ENCODE measurements around the gene TCOF1.
A peak's percentile ranks its signal among the peaks of the same experiment; 100 is the strongest.

TCOF1 gene

DNA sequence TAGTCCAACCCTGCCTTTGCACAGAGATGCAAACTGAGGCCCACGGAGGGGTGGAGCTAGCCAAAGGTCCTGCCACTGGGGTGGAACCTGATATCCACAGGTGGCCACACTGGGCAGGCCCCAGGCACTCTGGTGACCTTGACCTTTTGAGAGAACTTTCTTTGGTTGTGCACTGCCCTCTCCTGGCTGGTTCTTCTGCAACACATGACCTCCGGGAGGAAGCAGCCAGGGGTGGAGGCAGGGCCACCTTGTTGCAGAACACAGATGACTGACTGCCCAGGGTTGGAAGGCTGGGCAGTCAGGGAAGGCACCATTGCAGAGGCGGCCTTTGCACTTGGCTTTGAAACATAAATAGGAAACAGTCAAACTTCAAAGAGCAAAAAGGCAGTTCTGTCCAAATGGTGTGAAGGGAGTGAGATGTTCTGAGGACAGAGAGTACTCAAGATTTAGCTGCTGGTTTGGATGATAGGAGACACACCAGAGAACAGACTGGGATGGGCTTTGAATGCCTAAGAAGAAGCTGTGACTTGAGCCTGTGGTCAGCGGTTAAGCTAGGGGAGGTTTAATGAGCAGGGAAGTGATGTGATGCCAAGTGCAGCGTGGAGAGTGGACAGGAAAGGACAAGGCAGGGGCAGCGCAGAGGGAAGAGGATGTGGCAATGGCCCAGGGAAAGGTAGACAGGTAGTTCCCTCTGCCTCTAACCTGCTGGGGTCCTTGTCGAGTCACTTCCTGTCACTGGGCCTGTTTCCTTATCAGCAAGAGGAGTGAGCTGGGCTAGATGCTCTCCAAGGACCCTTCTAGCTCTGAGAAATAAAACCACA lies 6.8 kb upstream of the TCOF1 start:
- no peak for TF ChIP-seq ZFX (IDR thresholded peaks at IDR 0.05)
- TF ChIP-seq, protein P1, sequence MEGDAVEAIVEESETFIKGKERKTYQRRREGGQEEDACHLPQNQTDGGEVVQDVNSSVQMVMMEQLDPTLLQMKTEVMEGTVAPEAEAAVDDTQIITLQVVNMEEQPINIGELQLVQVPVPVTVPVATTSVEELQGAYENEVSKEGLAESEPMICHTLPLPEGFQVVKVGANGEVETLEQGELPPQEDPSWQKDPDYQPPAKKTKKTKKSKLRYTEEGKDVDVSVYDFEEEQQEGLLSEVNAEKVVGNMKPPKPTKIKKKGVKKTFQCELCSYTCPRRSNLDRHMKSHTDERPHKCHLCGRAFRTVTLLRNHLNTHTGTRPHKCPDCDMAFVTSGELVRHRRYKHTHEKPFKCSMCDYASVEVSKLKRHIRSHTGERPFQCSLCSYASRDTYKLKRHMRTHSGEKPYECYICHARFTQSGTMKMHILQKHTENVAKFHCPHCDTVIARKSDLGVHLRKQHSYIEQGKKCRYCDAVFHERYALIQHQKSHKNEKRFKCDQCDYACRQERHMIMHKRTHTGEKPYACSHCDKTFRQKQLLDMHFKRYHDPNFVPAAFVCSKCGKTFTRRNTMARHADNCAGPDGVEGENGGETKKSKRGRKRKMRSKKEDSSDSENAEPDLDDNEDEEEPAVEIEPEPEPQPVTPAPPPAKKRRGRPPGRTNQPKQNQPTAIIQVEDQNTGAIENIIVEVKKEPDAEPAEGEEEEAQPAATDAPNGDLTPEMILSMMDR (conservative IDR thresholded peaks at IDR 0.05): peak; percentile 85
- H3K27ac ChIP-seq: no peak overlapping the region

DNA sequence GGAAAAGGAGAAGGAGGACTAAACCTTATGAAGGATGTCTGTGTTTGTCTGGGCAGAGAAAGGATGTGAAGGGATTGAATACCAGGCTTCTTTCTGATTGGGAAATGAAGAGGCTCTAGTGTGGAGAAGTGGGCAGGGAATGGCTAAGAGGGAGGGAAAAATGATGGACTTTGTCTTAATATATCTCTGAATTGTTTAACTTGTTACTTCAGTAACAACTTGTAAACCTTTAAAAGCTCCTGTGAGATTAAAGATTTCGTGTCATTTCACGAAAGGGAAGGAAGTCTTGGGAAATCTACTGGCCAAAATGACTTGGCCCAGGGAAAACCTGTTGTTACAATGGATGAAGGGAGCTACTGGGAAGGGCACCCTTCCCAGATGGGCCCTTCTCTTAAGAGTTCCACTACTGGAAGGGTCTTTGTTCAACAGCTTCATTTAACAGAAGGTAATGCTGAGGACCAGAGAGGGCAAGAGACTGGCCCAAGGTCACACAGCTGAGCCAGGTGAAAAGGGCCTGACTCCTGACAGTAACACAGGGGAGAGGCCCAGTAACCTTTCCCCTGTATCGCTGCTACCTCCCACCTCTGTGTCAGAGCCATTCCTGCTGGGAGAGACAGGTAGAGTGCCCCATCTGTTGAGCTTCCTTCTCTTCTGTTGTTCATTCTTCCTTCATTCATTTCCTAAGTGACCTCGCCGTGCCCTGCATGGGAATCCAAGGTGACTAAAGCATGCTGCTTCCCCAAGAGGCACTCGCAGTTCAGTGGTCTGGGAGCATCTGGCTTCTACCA lies 5.1 kb upstream of the TCOF1 start:
- TF ChIP-seq, protein P1 (conservative IDR thresholded peaks at IDR 0.05): no peak
- no peak for TF ChIP-seq ZFX (IDR thresholded peaks at IDR 0.05)
- no peak overlapping the region for H3K27ac ChIP-seq

DNA sequence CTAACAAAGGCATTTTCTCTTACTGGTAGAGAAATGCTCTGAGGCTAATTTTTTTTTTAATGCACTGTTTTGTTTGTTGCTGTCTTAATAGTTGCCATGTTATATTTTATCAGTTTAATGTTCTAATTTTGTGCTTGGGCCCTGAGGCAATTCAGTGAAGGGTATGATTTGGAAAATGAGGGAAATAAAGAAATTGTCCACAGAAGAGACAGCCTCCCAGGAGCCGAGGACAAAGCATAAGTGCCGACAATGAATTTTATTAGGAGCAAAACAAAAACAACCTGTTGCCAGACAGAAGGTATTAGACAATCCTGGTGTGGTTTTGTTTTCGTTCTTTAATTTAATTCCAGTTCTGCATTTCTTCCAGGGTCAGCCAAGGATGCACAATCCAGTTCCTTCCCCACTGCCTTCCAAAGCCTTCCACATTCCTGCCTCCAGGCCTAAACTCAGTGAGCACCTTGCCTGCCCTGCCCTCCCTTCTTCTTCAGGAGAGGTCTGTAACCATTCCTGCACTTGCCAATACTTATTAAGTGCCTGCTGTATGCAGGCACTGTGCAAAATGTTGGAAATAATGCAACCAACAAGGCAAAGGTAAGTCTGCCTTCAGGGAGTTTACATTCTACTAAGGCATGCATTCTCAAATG lies 4.3 kb upstream of the TCOF1 start:
- TF ChIP-seq, protein P1 (conservative IDR thresholded peaks at IDR 0.05): no peak
- TF ChIP-seq ZFX (IDR thresholded peaks at IDR 0.05): no peak
- no peak overlapping the region for H3K27ac ChIP-seq

DNA sequence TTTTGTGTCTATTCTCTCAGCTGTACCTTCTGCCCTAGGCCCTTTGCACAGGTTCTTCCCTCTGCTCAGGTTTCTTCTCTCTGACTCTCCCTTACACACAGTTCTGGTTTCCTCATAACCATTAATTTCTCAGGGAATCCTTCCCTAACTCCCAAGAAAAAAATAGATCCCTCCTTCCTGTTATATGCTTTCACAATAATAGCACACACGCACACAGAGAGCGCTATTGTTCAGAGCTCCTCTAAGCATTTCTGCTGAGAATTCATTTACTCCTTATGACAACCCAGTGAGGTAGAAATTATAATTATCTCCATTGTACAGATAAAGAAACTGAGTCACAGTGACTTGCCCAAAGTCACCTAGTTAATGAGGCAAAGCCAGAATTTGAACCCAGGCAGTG lies 1.7 kb upstream of the TCOF1 start:
- TF ChIP-seq, protein P1 (conservative IDR thresholded peaks at IDR 0.05): no peak
- no peak for TF ChIP-seq ZFX (IDR thresholded peaks at IDR 0.05)
- no peak overlapping the region for H3K27ac ChIP-seq

DNA sequence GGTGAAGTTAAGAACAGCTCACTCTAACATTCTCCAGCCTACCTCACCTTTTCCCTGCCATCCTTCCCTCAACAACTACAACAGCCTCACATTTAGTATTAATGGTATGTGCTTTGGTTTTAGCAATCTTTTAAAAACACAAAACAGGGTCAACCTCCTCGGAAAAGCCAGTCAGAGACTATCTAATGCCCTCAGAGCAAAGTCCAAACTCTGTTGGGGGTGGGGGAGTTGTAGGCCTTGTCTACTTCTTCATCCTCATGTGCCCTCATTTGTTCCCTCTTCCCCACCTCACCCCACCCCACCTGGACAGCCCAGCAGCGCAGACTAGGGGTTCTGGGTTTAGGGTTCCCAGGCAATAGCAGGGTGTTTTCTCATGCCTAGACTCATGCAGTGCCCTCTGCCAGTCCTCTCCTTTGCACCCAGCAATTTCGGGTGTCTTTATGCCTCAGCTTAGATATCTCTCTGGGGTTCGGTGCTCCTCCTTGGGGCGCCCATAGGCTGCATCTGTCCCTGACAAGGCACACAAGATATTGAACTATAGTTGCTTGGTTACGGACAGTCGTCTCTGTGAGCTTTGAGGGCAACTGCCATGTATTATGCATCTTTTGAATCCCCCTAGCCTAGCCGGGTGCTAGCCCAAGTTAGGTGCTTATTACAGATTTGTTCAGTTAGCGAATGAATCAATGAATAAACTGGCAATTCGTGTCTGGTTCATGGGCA lies 762 bp upstream of the TCOF1 start:
- peak overlapping the region; percentile 95 for H3K27ac ChIP-seq
- TF ChIP-seq ZFX (IDR thresholded peaks at IDR 0.05): no peak
- TF ChIP-seq, protein P1 (conservative IDR thresholded peaks at IDR 0.05): no peak

DNA sequence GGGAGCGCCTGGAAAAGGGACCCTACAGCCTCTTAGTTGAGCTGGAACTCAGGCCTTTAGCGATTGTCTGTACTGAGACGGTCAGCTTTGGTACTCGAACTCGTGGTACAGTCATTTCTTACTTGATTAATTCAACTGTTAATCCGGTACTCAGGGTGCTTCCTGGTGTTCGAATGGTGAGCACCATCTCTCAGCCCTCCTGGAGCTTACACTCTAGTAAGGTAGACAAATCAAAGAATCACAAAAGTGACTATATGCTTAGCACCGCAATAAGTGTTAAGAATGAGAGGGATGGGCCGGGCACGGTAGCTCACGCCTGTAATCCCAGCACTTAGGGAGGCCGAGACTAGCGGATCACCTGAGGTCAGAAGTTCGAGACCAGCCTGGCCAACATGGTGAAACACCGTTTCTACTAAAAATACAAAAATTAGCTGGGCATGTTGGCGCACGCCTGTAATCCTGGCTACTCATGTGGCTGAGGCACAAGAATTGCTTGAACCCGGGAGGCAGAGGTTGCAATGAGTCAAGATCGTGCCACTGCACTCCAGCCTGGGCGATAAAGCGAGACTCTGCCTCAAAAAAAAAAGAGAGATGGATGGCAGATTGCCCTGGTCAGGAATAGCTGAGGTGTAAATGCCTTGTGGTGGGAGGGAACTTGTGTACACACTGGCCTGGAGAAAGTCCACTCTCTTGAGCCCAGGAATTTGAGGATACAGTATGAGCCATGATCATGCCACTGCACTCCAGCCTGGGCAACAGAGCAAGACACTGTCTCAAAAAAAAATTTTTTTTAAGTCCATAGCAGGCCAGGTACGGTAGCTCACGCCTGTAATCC lies 981 bp downstream of the TCOF1 start:
- TF ChIP-seq ZFX (IDR thresholded peaks at IDR 0.05): no peak
- peak overlapping the region; percentile 95 for H3K27ac ChIP-seq

DNA sequence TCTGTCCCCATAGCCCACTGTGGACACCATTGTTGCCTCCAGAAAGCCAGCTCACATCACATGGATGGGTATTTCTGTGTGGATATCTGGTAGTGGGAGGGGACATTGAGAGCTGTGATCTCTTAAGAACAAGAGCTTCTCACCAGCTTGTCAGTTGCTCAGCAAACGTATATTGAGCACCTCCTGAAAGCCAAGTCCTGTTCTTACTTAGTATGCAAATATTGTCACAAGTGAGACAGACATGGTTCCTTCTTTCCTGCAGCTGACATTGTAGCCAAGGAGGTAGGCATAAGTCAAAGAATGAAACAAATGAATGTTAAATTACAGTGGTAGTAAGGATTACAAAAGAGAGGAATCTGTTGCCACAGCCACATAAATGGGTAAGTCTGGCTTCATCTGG lies 3.8 kb downstream of the TCOF1 start:
- H3K27ac ChIP-seq: no peak overlapping the region
- TF ChIP-seq, protein P1 (conservative IDR thresholded peaks at IDR 0.05): no peak
- TF ChIP-seq ZFX (IDR thresholded peaks at IDR 0.05): no peak

Measured in C4-2B (cell line).